HG03280 (cell line): ENCODE data around the gene SEMA3C.

Experiments
- ATAC-seq: cut with Tn5 transposase; IDR thresholded peaks from one replicate; pipeline ENCODE4 v1.9.1; 2021; ENCODE audit warnings: mild to moderate bottlenecking, moderate library complexity; ENCODE audit not compliant: unreplicated experiment

The SEMA3C gene

DNA sequence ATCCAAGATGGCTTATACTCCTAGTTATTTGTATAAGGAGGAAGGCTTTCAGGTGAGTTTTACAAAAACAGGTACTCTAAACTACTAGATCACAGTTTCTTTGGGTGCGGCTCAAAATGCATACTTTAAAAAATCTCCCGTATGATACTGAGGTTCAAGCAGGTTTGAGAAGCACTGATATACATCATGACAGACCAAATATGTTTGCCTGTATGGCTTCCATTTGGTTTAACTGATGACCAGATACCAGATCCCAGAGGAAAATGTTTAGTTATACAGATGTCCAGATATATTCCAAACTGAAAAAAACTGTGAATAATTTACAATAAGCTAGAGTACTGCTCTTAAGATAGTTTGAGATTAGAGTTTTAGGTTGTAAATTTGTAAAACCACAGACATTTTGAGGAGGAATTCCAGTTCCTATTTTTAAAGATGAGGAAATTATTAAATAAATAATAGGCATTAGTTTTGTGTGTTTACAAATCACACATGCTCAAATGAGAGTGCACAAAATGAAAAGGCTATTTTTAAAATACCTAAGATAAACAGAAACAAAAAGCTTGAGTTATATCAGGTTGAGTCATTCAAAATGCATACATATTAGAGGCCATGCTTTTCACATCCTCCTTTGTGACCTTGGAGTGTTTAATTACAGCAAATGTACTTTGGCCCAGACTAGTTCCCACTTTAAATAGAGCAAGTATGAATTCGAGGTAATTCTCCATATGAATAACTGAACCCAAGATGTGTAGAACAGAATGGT is 60.5 kb downstream of the SEMA3C start:
- no peak for ATAC-seq

DNA sequence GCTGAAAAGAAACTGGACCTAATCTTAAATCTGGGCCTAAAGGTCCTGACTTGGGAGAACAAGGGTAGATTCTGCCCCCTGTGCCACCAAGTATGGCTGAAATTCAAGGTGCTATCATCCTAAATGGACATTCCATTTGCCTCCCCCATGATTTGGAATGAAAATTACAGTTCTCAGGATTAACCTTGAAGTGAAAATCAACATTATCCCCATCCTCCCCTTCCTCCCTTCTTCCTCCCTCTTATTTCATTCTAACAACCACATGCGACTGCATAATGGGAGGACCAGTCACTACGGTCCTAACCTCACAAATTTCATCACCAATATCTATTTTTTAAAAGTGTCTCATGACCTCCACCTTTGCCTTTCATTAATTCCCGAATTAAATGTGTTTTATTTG is 62.1 kb downstream of the SEMA3C start:
- ATAC-seq = no peak

GRCh38 chr7:80851896-80852476 is 66.9 kb downstream of the SEMA3C start:
- no peak for ATAC-seq

DNA sequence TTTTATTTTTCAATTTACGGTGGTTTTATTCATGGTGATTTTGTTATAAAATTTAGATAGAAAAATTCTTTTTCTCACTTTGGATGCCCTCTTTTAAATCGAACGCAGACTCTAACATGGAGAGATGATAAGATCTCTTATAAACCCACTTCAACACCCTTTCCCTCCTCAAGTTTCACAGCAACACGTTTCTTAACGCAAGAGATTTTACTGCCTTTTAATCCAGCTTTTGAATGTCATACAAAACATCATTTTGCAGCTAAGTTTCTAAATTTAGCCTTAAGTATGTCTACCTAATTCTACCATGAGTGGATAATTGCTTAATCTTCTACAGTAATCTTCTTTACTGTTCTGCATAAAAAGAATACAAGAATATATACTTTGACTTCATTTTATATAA is 70.0 kb downstream of the SEMA3C start:
- no peak for ATAC-seq

DNA sequence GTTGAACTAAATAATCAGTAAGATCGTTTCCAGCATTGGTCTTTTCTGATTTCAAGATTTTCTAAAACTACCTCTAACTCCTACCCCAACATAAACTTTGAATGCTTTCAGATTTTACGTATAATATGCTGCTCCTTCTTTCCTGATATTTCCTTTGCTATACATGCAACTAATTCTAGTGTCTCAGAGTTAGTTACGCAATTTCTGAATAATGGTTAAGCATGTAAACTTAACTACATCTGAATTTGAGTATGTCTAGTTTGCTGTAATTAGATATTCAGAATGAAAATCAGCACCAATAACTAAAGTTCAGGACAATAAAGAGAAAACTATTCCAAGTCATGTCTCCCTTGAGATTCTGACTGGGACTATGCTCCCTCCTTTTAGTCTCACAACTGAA is 71.0 kb downstream of the SEMA3C start:
- ATAC-seq = no peak

GRCh38 chr7:80847027-80847426 is 71.8 kb downstream of the SEMA3C start:
- no peak for ATAC-seq

- ATAC-seq = no peak
Measured at GRCh38 chr7:80844916-80845315, 73.9 kb downstream of the SEMA3C start.

- no peak for ATAC-seq
Measured at GRCh38 chr7:80843018-80843677, 75.7 kb downstream of the SEMA3C start.

DNA sequence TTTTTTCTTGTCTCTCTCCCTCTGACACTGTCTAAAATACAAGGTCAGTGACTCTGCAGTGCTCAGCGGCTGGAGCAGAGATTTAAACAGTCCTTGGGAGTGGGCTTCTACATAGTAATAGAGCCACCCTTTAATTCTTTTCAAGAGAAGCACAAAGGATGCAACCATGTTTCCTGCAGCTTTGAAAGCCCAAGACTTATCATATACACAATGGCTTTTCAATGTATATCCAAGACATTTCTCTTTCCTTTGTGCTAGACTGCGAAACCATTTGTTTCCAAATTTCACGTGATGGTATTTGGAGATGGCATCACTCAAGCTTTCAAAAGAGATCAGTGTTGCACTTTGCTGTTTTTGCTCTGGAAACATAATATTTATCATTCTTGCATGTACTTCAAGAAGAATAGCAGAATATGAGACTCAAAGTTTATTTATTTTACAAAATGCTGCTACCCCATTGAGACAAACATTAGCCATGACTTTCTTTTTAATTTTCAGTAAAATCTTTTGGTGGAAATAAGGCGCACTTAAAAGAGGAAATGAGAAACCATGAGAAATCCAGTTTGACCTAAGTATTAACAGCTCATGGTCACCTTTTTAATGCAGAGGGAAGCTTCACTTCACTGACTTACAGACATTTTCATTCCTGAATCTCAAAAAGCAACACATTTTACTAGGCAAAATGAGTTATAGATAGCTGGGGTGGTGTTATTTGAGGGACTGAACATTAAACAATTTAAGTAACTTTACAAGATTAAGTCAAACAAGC is 76.6 kb downstream of the SEMA3C start:
- ATAC-seq = no peak

DNA sequence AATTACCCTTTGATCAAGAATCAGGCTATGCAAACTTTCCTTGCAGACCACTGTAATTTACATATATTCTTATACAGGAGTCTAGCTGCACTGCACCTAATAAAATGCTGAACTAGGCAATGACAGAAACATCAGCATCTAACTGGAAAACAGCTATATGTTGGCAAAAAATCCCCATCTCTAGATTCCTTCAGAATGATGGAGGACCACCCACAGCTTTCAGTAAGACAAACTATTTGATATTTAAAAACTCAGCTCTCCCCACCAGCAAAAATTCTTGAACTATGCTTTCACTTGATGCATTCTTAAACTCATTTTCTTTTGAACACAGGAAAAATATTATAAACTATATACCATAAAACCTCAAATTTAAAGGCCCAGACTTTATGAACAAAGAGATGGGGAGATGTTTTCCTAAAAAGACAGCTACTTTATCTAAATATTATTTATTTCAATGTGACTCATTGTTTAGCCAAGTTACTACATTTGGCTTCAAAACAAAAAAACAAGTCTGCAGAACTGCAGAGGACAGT is 77.4 kb downstream of the SEMA3C start:
- no peak for ATAC-seq

DNA sequence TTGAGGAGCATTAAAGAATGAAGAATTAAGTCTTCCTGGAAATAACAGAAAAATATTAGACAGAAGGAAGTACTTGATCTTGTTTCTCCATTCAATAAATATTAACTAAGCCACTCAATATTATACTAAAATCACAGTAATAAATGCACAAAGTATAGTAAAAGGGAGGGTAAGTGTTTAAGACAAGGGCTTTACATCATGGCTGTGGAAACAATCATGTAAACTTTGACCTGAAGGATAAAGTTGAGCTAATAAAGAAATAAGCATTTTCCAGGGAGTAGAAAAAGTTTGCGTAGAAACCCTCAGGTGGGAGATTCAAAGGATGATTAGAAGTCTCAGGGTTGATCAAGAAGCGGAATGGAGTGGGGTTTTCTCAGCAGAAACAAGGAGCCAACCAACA is 78.2 kb downstream of the SEMA3C start:
- no peak for ATAC-seq

GRCh38 chr7:80839855-80840254 is 79.0 kb downstream of the SEMA3C start:
- no peak for ATAC-seq

DNA sequence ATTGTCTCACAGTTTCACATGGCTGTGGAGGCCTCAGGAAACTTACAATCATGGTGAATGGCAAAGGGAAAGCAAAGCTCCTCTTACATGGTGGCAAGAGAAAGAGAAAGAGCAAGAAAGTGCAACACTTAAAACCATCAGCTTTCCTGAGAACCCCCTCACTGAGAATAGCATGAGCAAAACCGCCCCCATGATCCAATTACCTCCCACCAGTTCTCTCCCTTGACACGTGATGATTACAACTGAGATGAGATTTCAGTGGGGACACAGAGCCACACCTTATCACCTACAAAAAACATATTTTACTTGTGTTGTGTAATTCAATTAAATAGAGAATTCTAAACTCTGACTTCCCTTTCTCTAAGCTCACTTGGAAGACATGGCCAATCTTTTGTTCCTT is 80.2 kb downstream of the SEMA3C start:
- no peak for ATAC-seq

GRCh38 chr7:80837345-80837744 is 81.5 kb downstream of the SEMA3C start:
- no peak for ATAC-seq

GRCh38 chr7:80835251-80835650 is 83.6 kb downstream of the SEMA3C start:
- ATAC-seq = no peak

GRCh38 chr7:80833289-80834268 is 85.3 kb downstream of the SEMA3C start:
- no peak for ATAC-seq

DNA sequence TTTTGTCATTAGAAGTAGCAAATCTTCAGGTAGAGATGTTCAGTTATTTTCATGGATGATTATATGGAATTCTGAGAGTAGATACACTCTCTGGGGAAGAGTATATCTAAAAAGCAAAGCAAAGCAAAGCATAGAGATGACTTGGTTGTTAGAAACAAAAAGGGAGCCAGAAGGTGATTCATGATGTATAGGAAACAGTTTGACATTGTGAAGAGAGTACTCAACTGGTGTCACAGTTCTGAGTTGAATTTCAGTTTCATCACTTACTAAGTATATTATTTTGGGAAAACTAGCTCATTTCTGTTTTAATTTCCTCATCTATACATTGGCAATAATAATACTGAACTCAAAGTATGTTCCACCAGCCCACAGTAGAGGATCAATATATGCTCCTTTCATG is 86.8 kb downstream of the SEMA3C start:
- no peak for ATAC-seq

DNA sequence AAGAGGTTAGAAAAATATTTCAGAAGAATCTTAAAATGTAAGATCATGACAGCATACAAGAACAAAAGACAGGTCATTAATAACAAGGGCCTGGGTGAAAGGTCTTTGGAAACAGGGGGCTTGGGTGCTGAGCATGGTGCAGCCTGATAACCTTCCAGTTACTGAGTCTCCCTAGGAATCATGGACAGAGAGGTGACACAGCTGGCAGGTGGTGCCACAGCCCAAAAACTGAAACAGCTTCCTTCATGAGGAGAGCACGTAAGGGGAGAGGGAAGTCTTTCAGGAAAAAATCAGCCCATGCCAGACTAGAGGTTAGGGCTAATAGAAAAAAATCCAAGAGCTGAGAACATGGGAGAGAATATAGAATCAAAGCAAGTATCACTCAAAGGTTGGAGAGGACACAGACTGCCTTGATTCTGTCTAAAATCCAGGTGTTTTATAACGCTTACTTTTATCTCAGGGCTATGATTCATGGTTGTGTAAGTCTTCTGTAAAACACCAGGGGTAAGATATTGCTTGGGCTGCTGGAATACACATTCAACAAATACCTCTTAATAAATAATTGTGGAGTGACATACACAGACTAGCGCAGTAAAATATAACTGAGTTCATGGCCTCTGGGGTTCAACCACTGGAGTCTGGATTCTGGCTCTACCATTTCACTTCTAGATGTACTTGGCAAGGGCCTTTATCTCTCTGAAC is 88.1 kb downstream of the SEMA3C start:
- no peak for ATAC-seq

GRCh38 chr7:80830010-80830409 is 88.8 kb downstream of the SEMA3C start:
- no peak for ATAC-seq
